Loucy (cell line): ENCODE measurements around the gene PMAIP1.

ENCODE experiments used
- H2AFZ ChIP-seq: fragments of 200-600 bp; sonication (generic); 2 replicates; pipeline ENCODE4 v1.6.0; 2016; ENCODE audit warnings: antibody characterized with exemption, mild to moderate bottlenecking, low read length, moderate library complexity
- H3F3A ChIP-seq: fragments of 200-600 bp; 2 replicates; pipeline ENCODE4 v1.6.0; 2016; ENCODE audit warnings: antibody characterized with exemption, low read depth, mild to moderate bottlenecking
- H3K27me3 ChIP-seq: fragments of 200-600 bp; sonication (generic); 2 replicates; pipeline ENCODE4 v1.6.1; 2014; ENCODE audit warnings: low read length, mild to moderate bottlenecking; ENCODE audit not compliant: insufficient read depth, poor library complexity, severe bottlenecking
- H3K36me3 ChIP-seq: fragments of 200-600 bp; sonication (generic); 2 replicates; pipeline ENCODE4 v1.6.1; 2016; ENCODE audit warnings: low read length; ENCODE audit not compliant: insufficient read depth
- H3K4me1 ChIP-seq: fragments of 200-600 bp; sonication (generic); 2 replicates; pipeline ENCODE4 v1.5.1; 2014; ENCODE audit warnings: low read length, mild to moderate bottlenecking; ENCODE audit not compliant: insufficient read depth, poor library complexity, severe bottlenecking
- H3K4me2 ChIP-seq: fragments of 200-600 bp; sonication (generic); 2 replicates; pipeline ENCODE4 v1.6.0; 2014; ENCODE audit warnings: antibody characterized with exemption, low read length, low read depth, mild to moderate bottlenecking; ENCODE audit not compliant: poor library complexity, severe bottlenecking
- H3K4me3 ChIP-seq: fragments of 200-600 bp; sonication (generic); 2 replicates; pipeline ENCODE4 v1.5.1; 2014; ENCODE audit warnings: low read length, mild to moderate bottlenecking, mixed read lengths; ENCODE audit not compliant: poor library complexity, severe bottlenecking
- H3K79me2 ChIP-seq: fragments of 200-600 bp; sonication (generic); 2 replicates; pipeline ENCODE4 v1.6.1; 2014; ENCODE audit warnings: low read length; ENCODE audit not compliant: insufficient read depth
- H3K9ac ChIP-seq: fragments of 200-600 bp; sonication (generic); 2 replicates; pipeline ENCODE4 v1.6.0; 2014; ENCODE audit warnings: mild to moderate bottlenecking, low read depth, low read length, moderate library complexity; ENCODE audit not compliant: poor library complexity, severe bottlenecking
- H3K9me2 ChIP-seq: fragments of 200-600 bp; sonication (generic); replicated peaks from 2 replicates; pipeline ENCODE4 v1.6.1; 2016; ENCODE audit warnings: low read depth, low read length, mixed read lengths
- H3K9me3 ChIP-seq: fragments of 200-600 bp; sonication (generic); 2 replicates; pipeline ENCODE4 v1.6.1; 2014; ENCODE audit warnings: mild to moderate bottlenecking, antibody characterized with exemption, low read length, low read depth; ENCODE audit not compliant: insufficient read depth
- H4K20me1 ChIP-seq: fragments of 200-600 bp; sonication (generic); 2 replicates; pipeline ENCODE4 v1.6.0; 2014; ENCODE audit warnings: antibody characterized with exemption, low read length, mild to moderate bottlenecking; ENCODE audit not compliant: insufficient read depth, poor library complexity, severe bottlenecking
- EZH2phosphoT487 ChIP-seq: fragments of 200-600 bp; IDR thresholded peaks from 2 replicates; pipeline ENCODE4 v1.6.1; 2018; ENCODE audit warnings: antibody characterized with exemption, mild to moderate bottlenecking, moderate library complexity, borderline replicate concordance
- TF ChIP-seq, protein P1 (sequence below): fragments of 200-600 bp; sonication (generic); conservative IDR thresholded peaks from 2 replicates; pipeline ENCODE4 v1.5.1; 2014; ENCODE audit warnings: mild to moderate bottlenecking, antibody characterized with exemption, low read length

PMAIP1 gene

DNA sequence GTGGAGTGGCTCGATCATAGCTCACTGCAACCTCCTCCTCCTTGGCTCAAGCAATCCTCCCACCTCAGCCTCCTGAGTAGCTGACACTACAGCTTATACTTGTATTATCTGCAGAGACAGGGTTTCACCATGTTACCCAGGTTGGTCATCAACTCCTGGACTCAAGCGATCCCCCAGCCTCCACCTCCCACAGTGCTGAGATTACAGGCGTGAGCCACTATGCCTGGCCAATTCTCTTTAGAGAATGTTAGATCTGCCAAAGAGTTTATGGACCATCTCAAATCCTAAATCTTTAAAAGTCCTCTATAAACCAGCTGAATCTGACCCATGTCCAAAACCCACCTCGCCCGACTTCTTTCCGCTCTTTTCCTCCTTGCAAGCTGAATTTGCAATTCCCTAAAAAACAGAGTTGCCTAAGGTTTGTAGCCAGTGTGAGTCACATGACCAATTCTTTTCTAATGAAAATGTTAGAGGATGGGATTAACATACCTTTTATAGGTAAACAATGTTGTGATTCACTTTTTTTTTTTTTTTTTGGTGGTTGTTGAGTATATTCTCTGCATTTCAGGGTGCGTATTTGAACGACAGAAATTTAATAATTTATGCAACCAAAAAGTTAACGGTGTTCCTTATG, 2.4 kb upstream of the PMAIP1 start:
- Histone ChIP-seq H3K9me2 (no peaks in the 10 kb centered on the region), H3K9ac (no peak overlapping the region), H3K9me3 (no peaks in the 10 kb centered on the region), H3K36me3 (peaks cover 3% of the 10 kb centered on the region), H4K20me1 (peaks cover 30% of the 10 kb centered on the region), H2AFZ (no peak overlapping the region), H3K4me3 (no peak overlapping the region), H3K4me1 (peaks cover 22% of the 10 kb centered on the region), H3K4me2 (no peak overlapping the region), H3K79me2 (peaks cover 45% of the 10 kb centered on the region), H3F3A (no peaks in the 10 kb centered on the region), H3K27me3 (peaks cover 8% of the 10 kb centered on the region)
- TF ChIP-seq EZH2phosphoT487: no peak
- TF ChIP-seq, protein P1, sequence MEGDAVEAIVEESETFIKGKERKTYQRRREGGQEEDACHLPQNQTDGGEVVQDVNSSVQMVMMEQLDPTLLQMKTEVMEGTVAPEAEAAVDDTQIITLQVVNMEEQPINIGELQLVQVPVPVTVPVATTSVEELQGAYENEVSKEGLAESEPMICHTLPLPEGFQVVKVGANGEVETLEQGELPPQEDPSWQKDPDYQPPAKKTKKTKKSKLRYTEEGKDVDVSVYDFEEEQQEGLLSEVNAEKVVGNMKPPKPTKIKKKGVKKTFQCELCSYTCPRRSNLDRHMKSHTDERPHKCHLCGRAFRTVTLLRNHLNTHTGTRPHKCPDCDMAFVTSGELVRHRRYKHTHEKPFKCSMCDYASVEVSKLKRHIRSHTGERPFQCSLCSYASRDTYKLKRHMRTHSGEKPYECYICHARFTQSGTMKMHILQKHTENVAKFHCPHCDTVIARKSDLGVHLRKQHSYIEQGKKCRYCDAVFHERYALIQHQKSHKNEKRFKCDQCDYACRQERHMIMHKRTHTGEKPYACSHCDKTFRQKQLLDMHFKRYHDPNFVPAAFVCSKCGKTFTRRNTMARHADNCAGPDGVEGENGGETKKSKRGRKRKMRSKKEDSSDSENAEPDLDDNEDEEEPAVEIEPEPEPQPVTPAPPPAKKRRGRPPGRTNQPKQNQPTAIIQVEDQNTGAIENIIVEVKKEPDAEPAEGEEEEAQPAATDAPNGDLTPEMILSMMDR: no peak

DNA sequence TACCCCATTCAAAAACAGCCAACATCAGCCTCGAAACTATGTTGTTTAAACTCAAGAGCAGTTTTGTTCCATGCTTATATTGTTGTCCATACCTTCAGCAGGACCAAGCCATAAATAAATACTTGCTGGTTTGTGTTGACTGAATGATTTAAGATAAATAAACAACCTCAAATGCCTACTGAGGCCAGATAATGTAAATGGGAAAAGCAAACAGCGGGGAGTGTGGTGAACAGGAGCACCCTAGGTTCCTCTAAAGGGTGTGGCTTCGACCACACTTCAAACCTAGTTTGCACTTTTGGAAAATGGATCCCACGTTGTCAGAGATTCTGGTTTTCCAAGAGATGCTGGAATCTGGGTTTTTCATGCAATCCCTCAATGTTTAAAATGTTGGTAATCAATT, 1.7 kb upstream of the PMAIP1 start:
- peak overlapping the region; percentile 95 for H3K4me2 ChIP-seq
- no peak overlapping the region for H3K9ac ChIP-seq

DNA sequence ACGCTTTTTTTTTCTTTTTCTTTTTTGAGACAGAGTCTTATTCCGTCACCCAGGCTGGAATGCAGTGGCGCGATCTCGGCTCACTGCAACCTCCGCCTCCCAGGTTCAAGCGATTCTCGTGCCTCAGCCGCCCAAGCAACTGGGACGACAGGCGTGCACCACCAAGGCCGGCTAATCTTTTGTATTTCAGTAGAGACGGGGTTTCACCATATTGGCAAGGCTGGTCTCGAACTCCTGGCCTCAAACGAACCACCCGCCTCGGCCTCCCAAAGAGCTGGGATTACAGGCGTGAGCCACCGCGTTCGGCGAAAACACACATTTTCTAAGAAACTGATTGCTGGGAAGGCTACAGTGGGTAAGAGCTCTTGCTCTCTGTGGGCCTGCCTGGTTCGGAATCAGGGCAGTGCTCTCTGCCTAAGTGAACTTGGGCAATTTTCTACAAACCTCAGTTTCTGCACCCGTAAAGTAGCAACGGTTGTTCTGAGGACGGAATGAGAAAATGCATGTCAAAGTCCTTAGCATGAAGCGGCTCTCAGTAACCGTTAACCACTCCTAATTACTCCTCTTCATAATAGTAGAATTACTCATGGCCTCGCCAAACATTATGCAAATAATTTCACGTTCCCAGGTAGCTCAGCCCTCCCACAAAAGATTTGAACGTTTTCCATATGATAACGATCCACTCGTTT, 1.0 kb upstream of the PMAIP1 start:
- Histone ChIP-seq H4K20me1 (peaks cover 43% of the 10 kb centered on the region), H3K27me3 (peaks cover 8% of the 10 kb centered on the region), H3K4me1 (peaks cover 26% of the 10 kb centered on the region), H3K9ac (peak overlapping the region; percentile 100), H3F3A (no peaks in the 10 kb centered on the region), H3K79me2 (peaks cover 58% of the 10 kb centered on the region), H2AFZ (no peak overlapping the region; the same call in 1 of the 2 replicates), H3K36me3 (peaks cover 13% of the 10 kb centered on the region), H3K4me2 (peak overlapping the region; percentile 95), H3K4me3 (peak overlapping the region; percentile 80), H3K9me3 (no peaks in the 10 kb centered on the region), H3K9me2 (no peaks in the 10 kb centered on the region)
- no peak for TF ChIP-seq EZH2phosphoT487

More for the DNA sequence above, 1.7 kb upstream of the PMAIP1 start:
- no peaks in the 10 kb centered on the region for H3F3A ChIP-seq
- H3K79me2 ChIP-seq: peaks cover 51% of the 10 kb centered on the region
- peaks cover 22% of the 10 kb centered on the region for H3K4me1 ChIP-seq
- H4K20me1 ChIP-seq: peaks cover 36% of the 10 kb centered on the region
- peaks cover 8% of the 10 kb centered on the region for H3K27me3 ChIP-seq
- peak overlapping the region; percentile 80 for H3K4me3 ChIP-seq
- no peaks in the 10 kb centered on the region for H3K9me3 ChIP-seq
- peaks cover 10% of the 10 kb centered on the region for H3K36me3 ChIP-seq
- TF ChIP-seq EZH2phosphoT487: no peak
- TF ChIP-seq, protein P1: no peak
- H2AFZ ChIP-seq: no peak overlapping the region
- no peaks in the 10 kb centered on the region for H3K9me2 ChIP-seq
